Suprapubic skin (tissue), 4 donors: ENCODE data around the gene RUFY1.

Experiments used
- CTCF ChIP-seq, 2 donors: fragments of 200-600 bp in 1 of 2; fragments of 450-650 bp in 1 of 2; sonication (generic) in 1 of 2; IDR thresholded peaks; one replicate each; pipeline ENCODE4 v1.5.1; 2016 to 2019; ENCODE audit warnings: antibody characterized with exemption in 2 of 2, mild to moderate bottlenecking in 1 of 2, moderate library complexity in 1 of 2
- EP300 ChIP-seq: sonication (generic); formaldehyde crosslinking; IDR thresholded peaks from one replicate; pipeline ENCODE4 v1.6.1; 2017; ENCODE audit warnings: antibody characterized with exemption
- POLR2A ChIP-seq, 2 donors: fragments of 450-650 bp; IDR thresholded peaks; one replicate each; pipeline ENCODE4 v1.6.1; 2017; ENCODE audit warnings: antibody characterized with exemption in 2 of 2, mild to moderate bottlenecking in 2 of 2, moderate library complexity in 2 of 2
- POLR2AphosphoS5 ChIP-seq, 3 donors: sonication (generic); formaldehyde crosslinking; IDR thresholded peaks; one replicate each; pipeline ENCODE4 v1.6.1; 2017; ENCODE audit warnings: antibody characterized with exemption in 3 of 3

GRCh38 chr5:179595916-179596315, 45.6 kb downstream of the RUFY1 start:
- TF ChIP-seq CTCF (IDR thresholded peaks at IDR 0.05) (no peak), EP300 (no peak), POLR2A (IDR thresholded peaks at IDR 0.05) (no peak), POLR2AphosphoS5 (IDR thresholded peaks at IDR 0.05) (no peak)
